D721Med (cell line): ENCODE measurements around the gene AKT2.

Experiments
- DNase-seq: peaks from one replicate; pipeline ENCODE4 v3.0.0; 2011; ENCODE audit warnings: low spot score; ENCODE audit not compliant: insufficient read length
- FAIRE-seq: peaks from 2 replicates; lab custom pipeline; 2011; peaks lifted over from hg19 to GRCh38; lab: Jason Lieb, UNC
- CTCF ChIP-seq: IDR thresholded peaks from 2 replicates; pipeline ENCODE4 v1.5.1; 2012; ENCODE audit warnings: mild to moderate bottlenecking, control low read depth; ENCODE audit not compliant: insufficient read depth; ENCODE audit errors: missing control alignments

AKT2 gene

GRCh38 chr19:40236366-40236765 is 48.8 kb downstream of the AKT2 start:
- DNase-seq: no peak
- FAIRE-seq: no peak
- no peak for TF ChIP-seq CTCF

GRCh38 chr19:40236026-40236355 is 49.2 kb downstream of the AKT2 start:
- DNase-seq (no peak), FAIRE-seq (no peak)
- TF ChIP-seq CTCF: no peak

DNA sequence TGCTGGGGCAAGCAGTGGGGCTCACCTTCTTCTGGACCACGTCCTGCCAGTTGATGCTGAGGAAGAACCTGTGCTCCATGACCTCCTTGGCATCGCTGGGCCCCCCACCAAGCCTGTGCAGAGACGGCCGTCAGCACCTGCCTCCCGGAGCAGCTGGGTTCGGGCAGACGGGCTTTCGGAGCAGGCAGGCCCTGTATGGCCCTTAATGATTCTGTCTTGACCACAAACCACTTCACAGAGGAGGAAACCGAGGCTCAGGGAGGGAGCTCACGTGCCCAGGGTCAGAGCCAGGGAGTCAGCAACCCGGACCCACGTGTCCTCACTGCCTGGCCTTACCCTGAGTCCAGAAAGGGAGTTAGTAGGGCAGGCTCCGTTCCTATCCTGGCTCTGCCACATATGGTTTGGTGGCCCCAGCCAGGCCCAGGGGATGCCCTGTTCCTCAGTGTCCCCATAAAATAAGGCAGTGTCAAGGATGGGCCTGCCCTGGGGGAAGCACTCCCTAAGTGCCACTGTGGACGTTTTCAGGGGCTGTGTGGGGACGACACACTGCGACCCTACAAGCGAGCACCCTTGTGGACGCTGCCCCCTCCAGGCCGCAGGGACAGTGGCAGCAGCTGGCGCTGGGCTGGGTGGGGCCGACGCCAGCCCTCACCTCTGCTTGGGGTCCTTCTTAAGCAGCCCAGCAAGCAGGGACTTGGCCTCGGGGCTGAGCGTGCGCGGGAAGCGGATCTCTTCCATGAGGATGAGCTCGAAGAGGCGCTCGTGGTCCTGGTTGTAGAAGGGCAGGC is 49.7 kb downstream of the AKT2 start:
- FAIRE-seq (no peak), DNase-seq (no peak)
- TF ChIP-seq CTCF: no peak

GRCh38 chr19:40234429-40235237 is 50.5 kb downstream of the AKT2 start:
- FAIRE-seq (no peak), DNase-seq (no peak)
- TF ChIP-seq CTCF: no peak

- FAIRE-seq (no peak), DNase-seq (no peak)
- no peak for TF ChIP-seq CTCF
Observed at GRCh38 chr19:40233811-40234389, 51.2 kb downstream of the AKT2 start.

DNA sequence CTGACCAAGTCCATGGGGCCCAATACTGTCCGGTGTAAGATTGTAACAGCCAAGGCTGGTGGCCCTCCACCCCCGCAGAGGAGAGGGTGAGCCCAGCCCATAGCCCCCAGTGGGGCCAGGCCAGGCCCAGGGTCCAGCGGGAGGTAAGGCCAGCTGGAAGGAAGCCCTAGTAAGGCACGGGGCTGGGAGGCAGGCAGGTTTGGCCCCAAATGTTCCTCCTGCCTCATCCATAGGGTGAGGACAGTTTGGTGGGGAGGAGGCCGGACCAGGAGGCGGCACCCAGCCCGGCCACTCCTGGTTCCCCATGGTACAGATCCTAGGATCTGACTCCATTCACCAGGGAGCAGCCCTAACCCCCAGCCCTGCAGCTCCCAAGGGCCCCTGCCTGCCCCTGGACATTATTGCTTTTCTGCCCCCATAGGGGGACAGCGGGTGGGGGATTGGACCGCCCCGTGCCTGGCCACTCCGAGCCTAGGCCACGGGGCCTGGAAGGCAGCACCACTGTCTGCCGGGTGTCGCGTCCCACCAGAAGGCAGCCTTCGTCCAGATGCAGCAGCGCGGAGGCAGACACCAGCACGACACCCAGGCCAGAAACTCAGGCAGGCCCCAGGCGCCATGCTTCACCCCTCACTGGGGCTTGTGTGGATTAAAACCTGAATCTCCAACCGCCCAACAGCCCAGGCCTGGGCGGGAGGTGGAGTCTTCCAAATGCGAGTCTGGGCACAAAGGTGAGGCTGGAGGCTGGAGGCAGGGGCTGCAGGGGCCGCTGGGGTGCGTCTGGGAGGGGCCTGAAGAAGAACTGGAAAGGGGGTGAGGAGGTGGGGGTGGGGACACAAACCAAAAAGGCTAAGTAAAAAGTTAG is 52.0 kb downstream of the AKT2 start:
- DNase-seq: no peak
- FAIRE-seq: no peak
- no peak for TF ChIP-seq CTCF
